ENCODE results near the gene AFG1L.

Gene AFG1L

DNA sequence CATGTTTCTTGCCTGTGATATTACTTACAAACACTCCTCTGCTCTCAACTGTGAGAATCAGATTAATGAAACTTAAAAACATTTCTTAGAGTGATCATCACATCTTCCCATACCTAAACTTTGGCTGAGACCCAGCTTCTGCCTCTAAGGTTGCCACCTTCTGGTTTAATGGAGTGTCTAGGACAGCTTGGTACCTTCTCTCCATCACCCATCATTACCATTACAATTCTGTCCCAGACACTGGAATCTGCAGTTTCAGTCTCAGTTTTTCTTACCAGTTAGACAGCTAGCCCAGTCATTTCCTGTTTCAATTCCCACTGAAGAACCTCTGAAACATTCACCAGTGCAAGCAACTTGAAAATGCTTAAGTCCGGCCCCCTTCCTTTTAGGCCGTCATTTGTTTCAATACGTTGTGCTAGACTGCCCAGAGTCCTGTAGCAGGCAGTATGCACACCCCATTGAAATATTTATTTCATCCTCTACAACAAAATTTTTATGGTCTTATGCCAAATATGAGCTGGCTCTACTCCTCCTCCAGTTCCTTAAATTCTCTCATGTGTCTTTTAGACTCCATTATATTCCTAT, 158.8 kb downstream of the AFG1L start:
- DNase-seq (ENCODE audit: low spot score), result no peak

DNA sequence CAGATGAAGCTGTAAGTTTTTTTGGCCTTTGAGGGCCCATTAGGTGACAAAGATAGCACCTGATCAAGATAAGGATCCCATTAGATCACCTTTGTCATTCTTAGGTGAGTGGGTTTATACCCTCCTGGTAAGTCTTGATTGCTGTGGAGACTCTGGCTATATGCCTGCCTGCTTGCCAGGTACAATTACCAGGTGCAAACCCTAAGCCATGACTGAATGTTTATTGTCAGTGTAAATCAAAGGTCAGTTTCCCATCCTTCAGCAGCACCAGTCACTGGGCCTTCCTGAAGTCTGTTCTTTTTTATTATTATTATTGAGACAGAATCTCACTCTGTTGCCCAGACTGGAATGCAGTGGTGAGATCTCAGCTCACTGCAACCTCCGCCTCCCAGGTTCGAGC, 159.5 kb downstream of the AFG1L start:
- DNase-seq (ENCODE audit: low spot score), result no peak

DNA sequence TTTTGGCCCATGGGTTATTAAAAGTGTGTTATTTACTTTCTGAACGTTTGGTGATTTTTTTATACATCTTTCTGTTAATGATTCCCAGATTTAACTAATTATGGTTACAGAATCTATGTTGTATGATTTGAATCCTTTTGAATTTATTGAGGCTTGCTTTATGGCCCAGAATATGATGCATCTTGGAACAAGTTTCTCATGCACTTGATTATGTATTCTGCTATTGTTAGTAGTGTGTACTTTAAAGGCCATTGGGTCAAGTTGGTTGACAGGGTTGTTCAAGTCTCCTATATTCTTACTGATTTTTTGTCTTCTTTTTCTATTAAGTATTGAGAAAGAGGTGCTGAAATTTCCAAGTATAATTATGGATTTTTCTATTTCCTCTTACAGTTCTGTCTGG, 160.8 kb downstream of the AFG1L start:
- DNase-seq (ENCODE audit: low spot score), result no peak

DNA sequence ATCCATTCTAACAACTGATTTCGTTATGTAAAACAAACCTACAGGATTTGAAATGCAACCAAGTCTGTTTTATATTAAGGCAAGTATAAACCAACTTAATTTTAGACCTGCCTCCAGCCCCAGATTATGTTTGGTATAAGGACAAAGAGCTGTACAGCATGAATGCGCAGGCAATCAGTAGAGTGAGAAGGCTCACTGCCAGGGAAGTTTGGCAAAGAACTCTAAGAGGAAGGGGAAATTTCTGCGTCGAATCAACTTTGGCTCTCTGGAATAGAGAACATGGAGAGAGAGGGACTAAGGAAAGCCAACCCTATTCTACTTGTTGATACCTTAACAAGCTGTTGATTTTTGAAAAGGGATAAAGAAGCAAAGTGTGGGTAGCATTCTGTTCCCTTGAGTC, 168.9 kb downstream of the AFG1L start:
- DNase-seq (ENCODE audit: low spot score), result no peak

DNA sequence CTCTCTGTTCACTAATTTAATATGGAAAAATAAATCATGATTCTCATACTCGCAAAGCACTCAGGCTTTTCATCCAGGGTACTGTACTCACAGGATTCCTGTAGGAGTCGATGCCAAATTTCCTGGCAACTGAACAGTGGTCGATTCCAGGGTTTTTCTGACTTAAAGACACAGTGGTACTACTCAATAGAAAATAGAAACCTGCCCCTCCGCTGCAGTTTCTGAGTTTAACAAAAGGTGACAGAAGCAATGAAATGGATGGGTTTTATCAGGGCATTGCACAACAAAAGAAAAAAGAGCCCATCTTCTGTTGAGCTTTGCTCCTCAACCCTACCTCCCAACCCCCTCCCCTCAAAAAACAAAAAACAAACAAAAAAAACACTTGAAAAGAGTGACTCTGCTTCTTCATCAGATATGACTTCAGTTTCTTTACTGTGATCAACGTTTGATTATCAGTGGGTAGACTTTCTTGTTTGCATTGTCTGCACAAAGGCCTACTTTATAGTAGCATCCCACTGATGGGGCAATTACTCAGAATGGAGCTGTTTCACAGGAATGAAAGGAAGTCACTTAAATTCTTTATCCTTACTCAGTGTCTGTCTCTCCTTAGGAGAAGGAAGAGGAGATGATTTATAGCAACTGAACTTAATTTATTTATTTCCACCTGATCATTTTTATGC, 169.7 kb downstream of the AFG1L start:
- DNase-seq (ENCODE audit: low spot score), result no peak

DNA sequence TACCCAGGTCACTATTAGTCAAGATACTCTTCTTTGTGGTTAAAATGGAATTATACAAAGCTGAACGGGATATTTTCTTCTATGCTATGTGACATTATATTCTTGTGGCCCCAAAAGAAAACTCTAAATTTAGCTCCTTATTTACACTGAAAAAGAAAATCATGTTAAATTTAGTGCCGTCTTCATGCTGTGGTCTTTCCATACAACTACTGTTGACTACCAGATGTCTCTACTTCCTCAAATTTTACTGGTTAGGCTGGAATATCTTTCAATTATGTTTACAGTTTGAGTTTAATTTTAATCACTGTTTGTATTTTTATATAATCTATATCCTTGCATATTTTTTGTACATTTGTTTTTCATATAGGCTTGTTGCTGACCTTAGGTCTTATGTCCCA, 170.2 kb downstream of the AFG1L start:
- no peak for DNase-seq (ENCODE audit: low spot score)

DNA sequence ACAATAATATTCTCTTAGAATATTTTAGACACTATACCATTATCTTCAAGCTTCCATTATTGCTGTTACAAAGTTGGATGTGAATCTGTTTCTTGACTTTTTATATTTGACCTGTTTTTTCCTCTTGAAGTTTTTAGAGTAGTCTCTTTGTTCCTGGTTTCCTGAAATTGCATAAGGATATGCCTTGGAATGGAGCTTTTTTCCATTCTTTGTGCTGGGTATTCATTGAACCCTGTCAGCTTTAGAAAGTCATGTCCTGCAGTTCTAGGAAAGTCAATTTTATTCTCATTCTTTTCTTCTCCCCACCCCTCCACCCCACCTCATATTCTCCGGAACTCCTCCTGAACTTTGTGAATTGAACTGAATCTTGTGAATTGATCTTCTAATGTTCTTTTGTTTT, 173.5 kb downstream of the AFG1L start:
- no peak for DNase-seq (ENCODE audit: low spot score)

DNA sequence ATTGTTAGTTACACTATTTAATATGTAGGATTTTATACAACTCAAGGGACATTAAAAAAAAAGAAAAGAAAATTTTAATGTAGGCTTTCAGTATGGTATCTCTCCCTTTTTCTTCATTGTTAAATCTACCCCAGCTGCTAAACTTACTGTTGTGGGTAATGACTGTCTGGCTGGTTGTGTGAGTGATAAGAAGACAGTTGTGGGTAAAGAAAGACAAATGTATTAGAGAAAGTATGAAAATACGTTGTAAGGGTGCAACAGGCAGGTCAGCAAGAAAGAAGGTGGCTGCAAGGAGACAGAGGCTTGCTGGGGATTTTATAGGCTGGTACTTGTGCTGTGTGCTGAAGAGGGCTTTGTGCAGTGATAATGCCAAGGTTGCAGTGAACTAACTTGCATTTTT, 174.5 kb downstream of the AFG1L start:
- DNase-seq (ENCODE audit: low spot score), result no peak

DNA sequence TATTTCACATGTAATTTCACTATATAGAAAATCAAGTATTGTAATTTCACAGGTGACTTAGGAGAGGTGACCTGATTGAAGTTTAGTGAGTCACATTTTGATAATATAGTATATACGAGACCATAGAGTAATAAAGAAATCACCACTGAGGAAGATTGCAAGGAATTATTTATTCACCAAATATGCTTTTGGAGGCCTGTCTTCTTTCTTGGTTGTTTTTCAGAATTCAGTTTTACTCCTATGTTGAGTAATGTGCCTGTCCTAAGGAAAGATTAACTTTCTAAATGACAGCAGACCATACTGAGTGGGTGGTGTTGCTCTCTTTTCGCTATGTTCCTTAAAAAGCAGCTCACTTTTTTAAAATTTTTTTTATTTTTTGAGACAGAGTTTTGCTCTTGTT, 178.3 kb downstream of the AFG1L start:
- DNase-seq (ENCODE audit: low spot score), result no peak

DNA sequence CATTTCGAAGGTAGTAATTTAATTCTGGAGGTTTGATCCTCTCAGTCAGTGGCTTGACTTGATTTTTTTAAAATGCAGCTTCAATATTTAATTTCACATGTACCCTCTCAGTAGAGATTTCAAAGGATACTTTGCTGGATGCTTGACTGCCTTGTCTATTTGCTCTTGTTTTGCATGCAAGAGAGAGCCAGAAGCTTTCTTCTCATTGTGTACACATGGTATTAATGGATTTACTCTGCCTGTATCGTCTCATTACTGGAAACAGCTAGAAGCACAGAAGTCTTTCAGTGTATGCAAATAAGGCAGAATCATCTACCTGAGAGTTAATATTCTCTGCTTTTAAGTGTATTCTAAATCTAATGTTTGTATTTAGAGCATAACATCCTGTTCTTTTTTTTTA, 181.5 kb downstream of the AFG1L start:
- DNase-seq (ENCODE audit: low spot score), result no peak

DNA sequence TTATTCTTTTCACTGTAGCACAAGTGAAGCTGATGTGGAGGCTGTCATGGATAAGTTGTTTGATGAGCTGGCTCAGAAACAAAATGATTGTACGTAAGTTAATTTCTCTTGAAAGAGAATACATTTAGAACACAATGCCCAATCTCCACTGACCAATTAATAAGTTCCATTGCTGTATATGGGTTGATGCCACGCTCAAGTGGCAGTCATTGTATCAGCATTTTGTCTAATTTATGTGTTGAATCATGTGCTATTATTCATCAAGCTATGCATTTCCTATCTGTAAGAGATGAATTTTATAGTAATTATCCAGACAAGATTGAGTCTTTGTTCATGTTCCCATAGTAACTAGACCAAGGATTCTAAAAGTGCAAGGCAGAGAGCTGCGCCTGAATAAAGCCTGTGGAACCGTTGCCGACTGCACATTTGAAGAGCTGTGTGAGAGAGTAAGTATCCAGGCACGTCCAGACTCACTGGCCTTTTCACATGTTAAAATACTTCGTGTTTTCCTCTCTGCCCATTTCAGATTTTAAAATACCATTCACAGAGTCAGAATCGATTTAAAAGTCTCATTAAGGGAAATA, 182.1 kb downstream of the AFG1L start:
- no peak for DNase-seq (ENCODE audit: low spot score)

DNA sequence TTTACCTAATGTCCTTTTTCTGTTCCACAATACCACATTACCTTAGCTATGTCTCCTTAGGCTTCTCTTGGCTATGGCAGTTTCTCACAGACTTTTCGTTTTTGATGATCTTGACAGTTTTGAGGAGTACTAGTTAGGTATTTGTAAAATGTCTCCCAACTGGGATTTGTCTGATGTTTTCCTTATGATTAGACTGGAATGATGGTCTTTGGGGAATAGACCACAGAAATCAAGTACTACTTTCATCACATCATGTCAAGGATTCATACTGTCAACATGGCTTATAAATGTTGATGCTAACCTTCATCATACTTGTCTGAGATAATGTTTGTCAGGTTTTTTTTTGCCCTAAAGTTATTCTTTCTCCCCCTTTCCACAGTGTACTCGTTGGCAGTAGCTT, 187.7 kb downstream of the AFG1L start:
- no peak for DNase-seq (ENCODE audit: low spot score)

DNA sequence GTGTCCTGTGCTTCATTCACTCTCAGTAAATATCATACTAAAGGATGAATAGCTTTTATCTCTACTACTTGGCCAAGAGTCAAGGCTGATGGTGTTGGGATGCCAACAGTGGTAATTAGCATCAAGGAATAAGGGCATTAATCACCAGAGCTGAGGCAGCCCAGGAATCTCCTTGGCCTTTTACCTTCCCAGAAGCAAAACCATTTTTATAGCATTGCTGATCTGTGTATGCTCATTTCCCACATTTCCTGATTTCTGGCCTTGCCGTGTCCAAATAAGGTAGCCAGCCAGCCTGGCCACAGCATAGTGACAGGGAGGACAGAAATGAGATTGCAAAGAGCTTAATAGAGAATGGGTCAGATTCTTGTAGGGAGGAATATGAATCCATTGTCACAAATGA, 189.2 kb downstream of the AFG1L start:
- no peak for DNase-seq (ENCODE audit: low spot score)

DNA sequence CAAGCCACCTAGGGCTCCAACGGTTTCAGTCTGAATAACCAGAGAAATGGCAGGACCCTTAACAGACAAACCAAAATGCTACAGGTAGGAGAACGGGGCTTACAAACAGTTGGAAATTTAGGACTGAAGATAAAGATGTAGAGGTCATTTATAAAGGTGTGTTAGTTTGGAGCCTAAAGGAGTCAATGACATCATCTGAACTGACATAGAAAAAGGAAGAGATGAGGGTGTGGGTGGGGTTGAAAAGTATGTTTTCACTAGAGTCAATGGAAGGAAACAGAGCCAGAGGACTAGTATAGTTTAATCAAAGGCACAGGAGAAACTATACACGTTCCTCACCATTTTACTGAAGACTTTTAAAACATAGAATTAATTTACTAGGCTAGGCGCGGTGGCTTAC, 194.8 kb downstream of the AFG1L start:
- no peak for DNase-seq (ENCODE audit: low spot score)

DNA sequence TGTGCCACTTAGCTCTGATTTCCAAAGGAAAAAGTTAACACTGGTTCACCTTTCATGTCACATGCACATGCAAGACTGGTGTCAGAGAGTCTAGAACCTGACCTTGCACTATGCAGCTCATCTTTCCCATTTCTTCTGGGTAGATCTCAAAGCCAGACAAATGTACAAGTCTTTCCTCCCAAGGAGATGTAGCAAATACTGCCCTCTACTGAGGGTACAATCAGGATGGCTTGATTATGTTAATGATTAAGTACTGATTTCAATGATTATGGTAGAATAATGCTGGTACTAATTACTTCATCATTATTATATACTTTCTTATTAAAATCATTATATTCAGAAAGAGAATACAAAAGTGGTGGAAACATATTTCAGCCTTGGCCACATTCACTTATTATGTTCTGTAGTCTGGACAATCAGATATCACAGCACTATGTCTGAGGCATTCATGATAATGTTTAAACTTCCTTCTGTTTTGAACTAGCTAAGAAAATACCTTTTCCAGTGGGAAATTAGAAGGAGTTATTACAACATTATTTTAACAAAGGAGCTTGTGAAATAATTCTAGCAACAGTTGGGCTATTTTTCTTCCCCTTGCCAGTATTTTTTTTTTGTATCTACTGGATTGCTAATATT, 197.4 kb downstream of the AFG1L start:
- DNase-seq (ENCODE audit: low spot score), result peak; percentile 24

DNA sequence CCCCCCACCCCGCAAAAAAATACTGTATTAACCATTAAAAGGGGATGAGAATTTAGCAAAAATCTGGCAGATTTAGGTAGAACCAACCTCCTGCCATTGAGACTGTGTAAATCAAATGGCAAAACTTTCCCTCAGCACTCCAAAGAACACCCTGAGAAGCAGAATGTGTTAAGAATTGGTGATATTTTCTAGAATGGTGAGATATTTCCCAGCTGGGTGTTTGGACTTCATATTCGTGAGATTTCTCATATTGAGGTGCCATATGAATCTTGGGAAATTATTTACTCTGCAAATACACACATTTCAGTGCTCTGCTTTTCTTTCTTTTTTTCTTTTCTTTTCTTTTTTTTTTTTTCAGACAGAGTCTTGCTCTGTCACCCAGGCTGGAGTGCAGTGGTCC, 199.6 kb downstream of the AFG1L start:
- DNase-seq (ENCODE audit: low spot score), result no peak

DNA sequence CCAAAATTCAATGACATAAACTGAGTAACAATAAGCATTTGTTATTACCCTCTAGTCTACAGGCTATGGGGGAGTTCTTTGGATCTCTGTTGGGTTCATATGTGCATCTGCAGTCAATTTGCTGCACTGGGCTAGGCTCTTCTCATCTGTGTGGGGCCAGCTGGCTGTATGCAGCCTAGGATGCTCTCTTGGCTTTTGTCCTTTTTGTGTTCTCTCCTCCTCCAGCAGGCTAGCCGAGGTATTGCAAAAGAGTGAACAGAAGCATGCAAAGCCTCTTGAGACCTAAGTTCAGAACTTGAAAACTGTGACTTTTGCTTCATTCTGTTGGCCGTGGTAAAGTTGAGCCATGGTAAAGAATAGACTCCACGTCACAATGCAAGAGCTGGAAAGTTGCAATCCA, 203.0 kb downstream of the AFG1L start:
- peak; percentile 54 for DNase-seq (ENCODE audit: low spot score)

DNA sequence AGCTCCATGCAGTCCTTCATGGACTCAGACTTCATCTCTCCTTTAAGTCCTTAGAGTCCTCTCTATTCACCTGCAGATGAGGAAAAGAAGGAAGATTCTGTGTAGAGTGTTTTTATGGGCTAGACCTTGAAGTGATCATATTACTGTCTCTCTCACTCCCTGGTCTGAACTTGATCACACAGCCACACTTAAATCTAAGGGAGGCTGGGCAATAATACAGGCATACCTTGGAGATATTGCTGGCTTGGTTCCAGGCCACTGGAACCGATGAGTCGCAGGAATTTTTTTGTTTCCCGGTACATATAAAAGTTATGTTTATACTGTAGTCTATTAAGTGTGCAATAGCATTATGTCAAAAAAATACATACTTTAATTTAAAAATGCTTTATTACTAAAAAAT, 206.7 kb downstream of the AFG1L start:
- no peak for DNase-seq (ENCODE audit: low spot score)

DNA sequence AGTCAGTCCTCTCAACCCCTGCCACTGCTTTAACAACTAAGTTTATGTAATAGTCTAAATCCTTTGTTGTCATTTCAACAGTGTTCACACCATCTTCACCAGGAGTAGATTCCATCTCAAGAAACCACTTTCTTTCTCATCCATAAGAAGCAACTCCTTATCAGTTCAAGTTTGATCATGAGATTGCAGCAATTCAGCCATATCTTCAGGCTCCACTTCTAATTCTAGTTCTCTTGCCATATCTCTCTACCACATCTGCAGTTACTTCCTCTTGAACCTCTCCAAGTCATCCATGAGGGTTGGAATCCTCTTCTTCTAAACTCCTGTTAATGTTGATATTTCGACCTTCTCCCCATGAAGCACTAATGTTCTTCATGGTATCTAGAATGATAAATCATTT, 208.0 kb downstream of the AFG1L start:
- DNase-seq (ENCODE audit: low spot score), result no peak

DNA sequence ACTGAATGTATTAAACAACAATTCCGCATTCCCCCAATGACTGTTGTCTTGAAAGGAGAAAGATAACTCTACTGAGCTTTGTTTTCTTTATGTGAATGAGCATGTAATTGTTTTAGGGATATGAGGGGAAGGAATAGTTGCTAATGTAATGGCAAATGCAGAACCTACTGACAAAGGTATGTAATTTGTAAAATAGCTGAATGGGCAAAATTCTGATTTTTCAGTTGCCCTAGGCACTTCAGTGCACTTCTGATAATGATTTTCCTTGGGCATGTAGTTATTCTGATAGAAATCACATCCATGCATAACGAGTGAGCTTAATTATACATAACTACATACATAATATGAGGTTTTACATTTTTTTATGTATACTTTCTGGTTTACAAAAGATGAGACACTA, 212.5 kb downstream of the AFG1L start:
- no peak for DNase-seq (ENCODE audit: low spot score)

DNA sequence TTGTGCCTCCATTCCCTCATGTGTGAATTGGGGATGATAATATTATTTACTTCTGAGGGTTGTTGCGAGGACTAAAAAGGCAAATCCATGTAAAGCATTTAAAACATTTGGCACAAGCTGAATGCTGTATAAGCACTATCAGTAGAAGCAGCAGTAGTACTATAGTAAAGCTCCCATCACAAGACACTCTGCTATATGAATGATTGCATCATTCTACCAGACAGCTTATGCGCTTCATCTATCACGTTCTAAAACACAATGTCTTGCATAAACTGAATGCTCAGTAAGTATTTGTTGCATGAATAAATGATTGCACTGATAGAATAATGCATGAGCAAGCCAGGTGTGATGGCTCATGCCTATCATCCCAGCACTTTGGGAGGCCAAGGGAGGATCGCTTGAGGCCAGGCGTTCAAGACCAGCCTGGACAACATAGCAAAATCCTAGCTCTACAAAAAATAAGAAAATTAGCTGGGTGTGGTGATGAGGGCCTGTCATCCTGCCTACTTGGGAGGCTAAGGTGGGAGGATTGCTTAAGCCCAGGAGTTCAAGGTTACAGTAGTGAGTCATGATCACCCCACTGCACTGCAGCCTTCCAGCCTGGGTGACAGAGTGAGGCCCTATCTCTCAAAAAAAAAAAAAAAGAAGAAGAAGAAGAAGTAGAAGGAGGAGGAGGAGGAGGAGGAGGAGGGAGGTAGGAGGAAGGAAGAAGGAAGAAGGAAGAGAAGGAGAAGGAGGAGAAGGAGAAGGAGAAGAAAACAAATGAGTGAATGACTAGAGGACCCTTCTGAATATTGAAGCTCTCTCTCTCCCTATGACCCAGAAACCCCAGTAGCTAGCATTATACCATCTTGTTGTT, 215.8 kb downstream of the AFG1L start:
- no peak for DNase-seq (ENCODE audit: low spot score)

Data from SK-N-DZ (cell line).